HG03139 (cell line): ENCODE data around the gene NLRP3.

Experiments
- ATAC-seq: cut with Tn5 transposase; IDR thresholded peaks from one replicate; pipeline ENCODE4 v1.9.1; 2021; ENCODE audit not compliant: unreplicated experiment

The NLRP3 gene

DNA sequence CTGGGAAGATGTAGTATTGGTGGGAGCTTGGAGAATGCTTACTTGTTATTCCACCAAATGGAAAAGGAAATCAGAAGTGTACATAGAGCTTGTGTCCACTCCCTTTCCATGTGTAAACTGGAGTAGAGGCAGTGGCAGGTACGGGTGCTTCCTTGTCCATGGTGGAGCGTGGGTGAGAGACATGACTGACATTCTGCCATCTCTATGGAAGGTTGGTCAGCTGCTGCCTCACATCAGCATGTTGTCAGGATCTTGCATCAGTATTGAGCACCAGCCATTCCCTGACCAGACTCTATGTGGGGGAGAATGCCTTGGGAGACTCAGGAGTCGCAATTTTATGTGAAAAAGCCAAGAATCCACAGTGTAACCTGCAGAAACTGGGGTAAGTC is 19.8 kb downstream of the NLRP3 start:
- ATAC-seq: no peak

DNA sequence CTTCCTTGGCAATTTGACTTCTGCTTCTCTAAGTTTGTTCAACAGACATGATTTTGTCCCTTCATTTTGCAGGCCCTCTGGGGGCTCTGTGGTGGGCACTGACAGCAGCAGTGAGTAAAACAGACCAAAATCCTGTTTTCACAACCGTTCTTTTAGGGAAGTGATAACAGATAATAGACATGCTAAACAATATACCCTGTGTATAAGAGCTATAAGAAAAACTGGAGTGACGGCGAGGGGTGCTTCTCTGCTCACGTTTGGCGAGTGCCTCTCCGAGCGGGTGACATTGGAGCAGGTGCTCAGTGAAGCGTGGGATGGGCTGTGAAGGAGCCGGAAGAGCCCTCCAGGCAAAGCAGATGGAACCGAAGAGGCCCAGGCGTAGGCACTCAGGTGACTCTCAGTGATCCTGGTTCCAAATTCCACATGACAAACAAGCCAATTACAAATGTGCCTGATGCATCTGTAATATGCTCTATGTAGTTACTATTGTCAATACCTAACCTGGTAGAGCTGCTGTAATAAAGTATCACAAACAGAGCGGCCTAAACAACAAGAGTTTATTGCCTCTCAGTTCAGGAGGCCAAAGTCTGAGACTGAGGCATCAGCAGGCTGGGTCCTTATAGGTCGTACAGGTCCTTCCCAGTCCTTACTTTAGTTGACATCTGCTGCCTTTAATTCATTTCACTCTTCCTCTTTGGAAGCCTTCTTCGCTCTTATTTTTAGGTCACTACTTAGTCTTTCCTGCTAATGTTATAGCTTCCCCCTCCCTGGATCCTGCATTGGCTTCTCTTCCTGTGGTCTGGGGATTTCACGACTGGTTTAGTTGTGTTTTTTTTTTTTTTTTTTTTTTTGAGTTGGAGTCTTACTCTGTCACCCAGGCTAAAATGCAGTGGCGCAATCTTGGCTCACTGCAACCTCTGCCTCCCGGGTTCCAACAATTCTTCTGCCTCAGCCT is 21.9 kb downstream of the NLRP3 start:
- ATAC-seq: no peak

DNA sequence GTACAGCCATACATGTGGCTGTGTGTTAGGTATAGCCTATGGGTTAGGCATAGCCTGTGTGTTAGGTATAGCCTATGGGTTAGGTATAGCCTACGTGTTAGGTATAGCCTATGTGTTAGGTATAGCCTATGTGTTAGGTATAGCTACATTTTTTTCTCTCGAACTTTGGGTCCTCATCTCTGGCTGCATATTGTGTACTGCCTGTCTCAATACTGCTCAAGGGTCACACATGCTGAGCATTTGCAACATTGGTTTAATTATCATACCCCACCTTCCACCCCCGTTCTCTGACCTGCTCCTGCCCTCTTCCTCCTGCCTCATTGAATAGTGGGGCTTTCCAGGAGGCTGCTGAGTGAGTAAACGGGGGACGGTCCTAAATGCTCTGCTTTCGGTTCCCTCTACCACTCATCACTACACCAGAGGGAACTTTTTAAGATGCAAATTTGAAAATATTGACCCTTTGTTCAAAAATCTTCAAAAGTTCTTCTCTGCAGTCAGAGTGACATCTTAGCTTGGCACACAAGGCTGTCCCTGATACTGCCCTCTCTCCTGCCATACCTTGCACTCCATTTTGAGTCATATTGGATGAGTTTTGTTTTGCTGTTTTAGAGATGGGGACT is 24.1 kb downstream of the NLRP3 start:
- ATAC-seq: peak; percentile 97

DNA sequence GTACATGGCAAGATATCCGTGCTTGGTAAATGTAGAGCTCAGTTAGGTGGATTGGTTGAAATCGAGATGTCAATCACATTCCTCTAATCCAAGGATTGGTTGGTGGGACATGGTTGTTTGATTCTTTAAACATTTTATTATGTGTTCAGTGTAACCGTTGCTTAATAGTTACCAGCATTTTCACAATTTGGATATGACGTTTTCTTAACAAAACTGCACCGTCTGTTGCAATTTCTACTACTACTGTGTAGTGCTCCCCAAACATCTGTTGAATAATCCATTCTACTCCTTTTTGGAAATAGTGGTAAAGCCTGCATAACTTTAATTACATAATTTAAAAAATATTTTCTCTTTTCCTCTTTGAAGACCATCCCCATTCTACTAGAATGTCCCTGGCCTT is 25.6 kb downstream of the NLRP3 start:
- ATAC-seq: no peak

DNA sequence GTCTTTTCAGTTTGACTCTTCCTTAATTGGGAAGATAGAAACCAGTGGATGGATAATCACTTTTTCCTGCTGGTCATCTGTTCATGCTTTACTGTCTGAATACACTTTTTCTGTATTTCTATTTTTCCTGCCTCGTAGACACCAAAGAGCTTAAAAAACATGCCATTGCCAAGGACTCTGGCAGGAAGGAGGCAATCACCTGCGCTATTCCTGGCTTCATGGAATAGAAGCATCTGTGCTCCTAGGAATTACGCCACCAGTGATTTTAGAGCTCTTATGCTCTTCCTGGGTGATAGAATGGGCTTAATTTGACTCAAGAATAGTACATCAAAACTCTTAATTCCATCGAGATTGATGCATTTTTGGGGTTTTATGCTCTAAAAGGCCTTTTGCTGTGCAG is 26.2 kb downstream of the NLRP3 start:
- ATAC-seq: no peak

DNA sequence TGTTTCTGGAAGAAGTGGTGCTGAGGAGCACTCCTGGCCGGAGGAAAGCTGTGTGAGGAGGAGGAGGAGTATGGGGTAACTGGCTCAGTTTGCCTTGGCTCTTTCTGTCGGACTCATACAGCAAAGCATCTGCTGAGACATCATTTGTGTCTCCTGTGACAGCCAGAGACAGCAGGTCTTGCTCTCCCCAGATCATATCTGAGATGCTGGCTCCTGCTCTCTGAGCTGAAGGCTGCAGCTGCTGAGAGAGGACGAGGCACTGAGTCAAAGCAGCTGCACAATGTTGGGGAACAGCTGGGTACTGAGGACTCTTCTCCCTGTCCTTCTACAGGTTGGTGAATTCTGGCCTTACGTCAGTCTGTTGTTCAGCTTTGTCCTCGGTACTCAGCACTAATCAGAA is 27.7 kb downstream of the NLRP3 start:
- no peak for ATAC-seq

DNA sequence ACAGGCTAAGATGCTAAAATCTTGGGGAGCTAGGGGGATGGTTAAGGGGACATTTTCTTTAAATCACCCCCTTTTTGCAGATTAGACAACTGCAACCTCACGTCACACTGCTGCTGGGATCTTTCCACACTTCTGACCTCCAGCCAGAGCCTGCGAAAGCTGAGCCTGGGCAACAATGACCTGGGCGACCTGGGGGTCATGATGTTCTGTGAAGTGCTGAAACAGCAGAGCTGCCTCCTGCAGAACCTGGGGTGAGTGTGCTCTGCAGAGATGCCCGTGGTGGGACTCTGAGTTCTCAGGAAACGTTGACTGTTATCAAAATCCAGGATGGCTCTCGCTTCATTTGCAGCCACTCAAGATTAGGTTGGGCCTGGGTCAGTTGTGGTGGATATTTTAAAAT is 28.6 kb downstream of the NLRP3 start:
- ATAC-seq: no peak

DNA sequence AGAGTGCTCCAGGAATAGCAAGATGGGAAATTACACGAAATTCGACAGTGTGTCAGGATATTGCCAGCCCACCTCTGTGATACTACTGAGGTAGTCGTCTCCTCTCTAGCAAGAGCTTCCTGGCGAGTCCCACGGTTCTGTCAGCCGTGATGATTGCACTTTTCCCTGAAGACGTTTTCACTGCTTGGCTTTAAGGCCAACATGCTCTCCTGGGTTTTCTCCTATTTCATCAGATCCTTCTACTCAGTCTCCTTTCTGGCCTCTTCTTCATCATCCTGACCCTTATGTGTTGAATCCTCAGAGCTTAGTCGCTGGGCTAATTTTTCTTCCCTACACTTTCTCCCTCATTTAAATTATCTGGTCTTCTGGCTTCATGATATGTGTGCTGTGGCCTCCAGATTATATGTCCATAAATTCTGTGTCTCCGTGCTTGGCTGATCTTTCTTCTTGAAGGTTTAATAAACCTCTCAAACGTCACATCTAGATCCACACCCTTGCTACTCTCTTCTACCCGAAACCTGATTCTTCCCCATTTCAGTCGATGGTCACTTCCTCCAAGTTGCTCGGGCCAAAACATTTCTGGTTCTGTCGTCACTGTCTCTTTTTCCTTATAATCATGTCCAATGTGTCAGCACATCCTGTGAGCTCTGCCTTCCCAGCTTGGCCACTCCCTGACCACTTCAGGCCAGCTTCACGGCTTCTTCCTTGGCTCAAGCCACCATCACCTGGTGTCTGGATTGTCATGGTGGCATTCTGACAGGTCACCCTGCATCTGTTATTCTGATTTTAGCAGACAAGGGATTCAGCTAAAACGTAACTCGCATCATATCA is 29.8 kb downstream of the NLRP3 start:
- no peak for ATAC-seq

DNA sequence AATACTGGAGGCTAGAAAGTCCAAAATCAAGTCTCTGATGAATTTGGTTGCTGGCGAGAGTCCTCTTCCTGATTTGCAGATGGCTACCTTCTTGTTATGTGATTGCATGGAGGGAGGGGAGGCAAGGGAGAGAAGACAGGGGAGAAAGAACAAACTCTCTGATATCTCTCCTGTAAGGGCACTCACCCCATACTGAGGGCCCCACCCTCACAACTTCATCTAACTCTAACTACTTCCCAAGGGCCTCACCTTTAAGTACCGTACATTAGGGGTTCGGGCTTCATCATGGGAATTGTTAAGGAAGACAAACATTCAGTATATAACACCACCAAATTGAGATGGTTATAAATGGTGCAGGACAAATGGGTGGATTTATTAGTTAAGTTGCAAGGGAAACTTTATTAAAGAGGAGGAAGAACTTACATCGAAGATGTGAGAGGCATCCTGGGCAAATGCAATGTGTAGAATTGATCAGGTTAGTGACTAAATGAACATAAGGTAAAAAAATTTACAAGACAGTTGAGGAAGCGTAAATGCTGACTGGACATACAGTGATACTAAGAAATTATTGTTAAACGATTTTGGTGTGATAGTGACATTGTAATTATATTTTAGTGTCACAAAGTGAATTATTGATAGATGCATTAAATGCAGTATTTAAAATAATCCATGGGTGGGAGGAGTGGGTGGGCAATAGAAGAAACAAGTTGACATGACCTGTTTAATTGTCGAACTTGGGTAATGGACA is 31.4 kb downstream of the NLRP3 start:
- ATAC-seq: no peak

DNA sequence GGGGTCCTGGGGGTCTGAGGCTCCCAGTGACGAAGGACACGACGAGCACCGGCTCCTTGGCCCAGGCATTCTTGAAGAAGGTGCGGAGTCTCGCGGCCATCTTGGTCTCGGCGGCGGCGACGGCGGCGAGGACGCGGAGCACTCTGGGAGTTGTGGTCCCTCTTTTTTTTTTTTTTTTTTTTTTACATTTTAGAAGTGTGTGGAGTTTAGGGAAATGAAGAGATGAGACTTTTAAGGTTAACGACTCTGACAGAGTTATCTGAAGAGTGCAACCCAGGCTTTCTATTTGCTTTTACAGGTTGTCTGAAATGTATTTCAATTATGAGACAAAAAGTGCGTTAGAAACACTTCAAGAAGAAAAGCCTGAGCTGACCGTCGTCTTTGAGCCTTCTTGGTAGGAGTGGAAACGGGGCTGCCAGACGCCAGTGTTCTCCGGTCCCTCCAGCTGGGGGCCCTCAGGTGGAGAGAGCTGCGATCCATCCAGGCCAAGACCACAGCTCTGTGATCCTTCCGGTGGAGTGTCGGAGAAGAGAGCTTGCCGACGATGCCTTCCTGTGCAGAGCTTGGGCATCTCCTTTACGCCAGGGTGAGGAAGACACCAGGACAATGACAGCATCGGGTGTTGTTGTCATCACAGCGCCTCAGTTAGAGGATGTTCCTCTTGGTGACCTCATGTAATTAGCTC is 32.3 kb downstream of the NLRP3 start:
- no peak for ATAC-seq

DNA sequence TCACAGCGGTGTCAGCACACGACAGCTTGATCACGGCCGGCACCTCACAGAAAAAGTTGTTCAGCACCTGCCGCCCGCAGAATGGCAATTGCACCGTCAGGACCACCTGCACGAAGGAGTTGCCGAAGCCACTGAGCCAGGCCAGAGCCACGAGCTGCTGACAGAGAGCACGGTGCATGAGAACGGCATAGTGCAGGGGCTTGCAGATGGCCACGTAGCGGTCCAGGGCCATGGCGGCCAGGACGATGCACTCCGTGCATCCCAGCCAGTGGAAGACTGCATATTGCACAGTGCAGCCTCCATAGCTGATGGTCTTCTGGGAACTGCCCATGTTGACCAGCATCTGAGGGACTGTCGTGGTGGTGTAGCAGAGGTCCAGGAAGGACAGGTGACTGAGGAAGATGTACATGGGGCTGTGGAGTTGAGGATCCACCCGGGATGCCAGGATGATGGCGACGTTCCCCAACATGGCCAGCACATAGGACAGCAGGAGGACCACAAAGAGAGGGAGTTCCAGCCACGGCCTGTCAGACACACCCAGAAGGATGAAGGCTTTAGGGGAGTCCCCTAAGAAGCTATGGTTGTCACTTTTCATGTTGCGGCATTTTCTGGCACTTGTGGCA is 35.5 kb downstream of the NLRP3 start:
- ATAC-seq: no peak

DNA sequence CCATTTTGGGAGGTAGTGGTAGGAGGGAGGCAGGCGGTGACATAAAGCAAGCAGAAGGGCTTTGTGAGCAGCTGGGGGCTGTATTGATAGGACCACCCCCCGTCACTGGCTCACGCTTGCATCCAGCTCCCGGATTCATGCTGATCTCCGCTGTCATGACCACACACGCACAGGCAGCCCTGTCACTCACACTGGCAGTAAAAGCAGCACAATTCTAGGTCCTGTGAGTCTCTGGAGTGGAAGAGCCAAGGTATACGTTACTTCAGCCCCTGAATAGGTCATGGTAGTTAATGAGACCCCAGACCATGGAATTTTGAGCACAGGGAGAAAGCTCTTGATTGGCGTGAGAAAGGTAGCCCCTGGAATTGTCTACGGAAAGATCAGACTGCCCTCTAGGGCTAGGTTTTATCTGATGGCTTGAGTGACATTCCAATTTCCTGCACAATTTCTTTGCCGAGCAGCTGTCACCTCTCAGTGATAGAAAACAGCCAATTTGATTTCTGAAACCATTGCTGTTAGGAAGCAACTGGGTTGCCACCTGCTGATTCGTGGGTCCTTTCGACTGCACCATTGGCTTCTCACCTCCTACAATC is 36.6 kb downstream of the NLRP3 start:
- ATAC-seq: no peak

DNA sequence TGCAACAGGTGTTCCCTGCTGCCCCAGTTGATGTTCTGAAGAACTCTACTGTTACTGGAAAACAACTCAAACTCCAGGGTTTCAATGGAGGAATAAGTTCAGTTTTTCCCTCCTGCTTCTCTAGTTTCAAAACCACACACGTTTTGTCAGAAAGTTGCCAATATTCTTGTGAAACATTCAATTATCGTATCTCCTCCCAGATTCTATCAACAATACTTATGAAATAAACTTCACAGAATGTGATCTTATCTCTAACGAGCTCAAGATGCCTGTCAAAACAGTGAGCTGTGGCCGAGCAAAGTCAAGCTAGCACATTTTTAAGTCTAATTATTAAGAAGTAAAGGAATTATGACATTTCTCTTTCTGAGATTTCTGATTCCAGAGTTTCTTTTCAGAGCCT is 37.3 kb downstream of the NLRP3 start:
- ATAC-seq: no peak

DNA sequence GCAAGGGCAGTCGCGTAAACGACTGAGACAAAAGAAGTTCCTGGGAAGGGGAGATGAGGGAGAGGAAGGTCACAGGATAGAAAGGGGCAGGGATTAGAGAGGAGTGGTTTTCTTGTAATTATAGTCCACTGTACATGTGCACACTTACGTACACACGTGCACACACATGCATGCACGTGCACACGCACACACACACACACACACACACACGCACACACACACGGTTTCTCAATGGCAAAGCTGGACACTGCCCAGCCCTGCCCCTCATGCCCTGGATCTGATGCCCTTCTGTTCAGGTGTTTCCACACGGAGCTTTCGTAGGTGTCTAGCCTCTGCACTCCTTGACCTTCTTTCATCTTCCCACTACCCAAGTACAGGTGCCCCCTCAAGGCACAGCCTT is 38.0 kb downstream of the NLRP3 start:
- no peak for ATAC-seq

DNA sequence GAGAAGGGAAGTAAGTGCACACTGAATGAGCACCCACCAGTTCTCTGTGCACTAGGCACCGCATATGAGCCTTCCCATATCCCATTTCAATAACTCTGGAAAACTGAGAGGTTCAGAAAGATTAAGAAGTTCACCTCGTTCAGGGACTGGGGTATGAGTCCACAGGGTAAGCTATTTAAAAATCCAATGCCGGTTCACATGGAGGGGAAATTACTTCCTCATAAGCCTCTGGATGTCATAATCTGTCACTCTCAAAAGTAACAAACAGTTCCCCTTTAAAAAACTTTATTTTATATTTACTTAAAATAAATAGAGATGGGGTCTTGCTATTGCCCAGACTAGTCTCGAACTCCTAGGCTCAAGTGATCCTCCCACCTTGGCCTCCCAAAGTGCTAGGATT is 40.0 kb downstream of the NLRP3 start:
- no peak for ATAC-seq

DNA sequence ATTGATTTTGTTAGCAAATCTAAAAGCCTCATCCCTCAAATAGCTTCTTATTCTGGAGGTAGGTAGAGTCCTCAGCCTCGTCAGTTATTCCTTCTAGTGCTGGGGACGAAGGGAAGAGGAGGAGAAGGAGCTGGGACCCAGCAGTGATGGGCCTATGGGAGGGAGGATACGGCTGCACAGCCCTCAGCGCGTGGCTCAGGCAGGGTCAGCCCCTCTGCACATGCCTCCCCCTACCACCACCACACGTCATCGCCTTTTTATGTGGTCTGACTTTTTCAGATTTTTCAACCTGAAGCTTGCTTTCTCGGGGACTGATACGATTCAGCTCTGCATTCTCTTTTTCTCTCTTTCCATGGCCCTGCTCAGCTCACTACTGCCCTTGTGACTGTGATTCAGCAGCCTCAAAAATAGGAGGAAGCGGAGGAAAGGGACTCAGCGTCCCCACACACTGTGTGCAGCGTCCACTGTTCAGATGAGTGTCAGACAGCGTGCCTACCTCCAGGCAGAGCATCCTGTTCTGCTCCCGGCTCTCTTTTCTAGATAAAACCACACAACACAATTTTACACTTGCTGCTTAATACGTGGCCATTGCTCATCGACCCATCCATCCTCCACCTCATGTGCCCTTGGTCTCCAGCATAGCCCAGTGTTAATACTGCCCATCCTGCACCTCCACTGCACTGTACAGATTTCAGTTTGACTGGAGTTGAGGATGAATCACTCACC is 41.1 kb downstream of the NLRP3 start:
- no peak for ATAC-seq

DNA sequence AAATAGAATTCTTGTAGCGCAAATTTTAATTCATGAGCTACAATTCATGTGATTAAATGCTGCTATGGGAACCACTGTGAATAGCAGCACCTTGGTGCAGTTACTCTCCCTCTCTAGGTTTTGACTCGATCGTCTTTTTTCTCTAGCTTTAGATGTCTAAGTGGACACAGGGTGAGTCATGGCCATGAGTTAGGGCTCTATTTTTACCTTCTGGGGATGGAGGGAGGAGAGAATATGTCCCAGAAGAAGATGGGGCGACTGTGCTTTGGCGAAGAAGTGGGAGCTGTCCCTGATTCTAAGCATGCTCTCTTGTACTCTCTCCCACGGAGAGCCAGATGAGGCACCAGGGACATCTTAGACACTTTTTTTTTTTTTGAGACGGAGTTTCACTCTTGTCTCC is 43.5 kb downstream of the NLRP3 start:
- no peak for ATAC-seq

DNA sequence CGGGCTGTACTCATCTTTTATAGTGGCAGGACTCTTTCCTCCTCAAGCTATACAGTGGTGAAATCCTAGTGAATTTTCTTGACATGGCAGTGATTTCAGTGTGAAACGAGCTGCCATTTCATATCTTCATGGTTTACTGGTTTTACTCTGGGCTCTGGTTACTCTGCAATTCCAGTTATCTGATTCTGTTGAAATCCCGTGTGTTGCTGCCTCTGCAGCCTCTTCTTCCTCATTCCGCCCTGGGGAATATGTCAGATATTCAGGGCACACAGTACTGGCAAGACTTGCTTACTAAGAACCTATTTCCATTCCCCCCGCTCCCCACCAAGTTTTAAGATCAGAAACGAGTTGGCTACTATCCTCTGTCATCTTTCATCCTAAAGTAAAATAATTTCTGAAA is 49.8 kb downstream of the NLRP3 start:
- ATAC-seq: no peak

DNA sequence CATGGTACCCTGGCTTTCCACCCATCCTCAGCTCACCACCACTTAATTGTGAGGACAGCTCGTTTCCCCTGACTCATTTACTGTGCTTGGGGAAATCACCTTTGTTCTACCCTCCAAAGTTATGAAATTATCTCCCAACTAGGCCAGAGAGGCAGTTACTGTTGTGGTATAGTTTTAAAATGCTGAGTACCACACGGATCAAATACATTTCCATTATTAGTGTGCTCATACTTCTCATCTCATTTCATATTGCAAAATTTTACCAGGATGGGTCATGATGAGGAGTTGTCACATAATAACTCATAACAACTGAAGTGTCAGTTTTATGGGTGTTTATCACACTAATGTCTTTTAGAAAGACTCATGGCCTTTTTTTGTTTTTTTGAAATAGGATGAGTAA is 51.2 kb downstream of the NLRP3 start:
- no peak for ATAC-seq
